NCI-H187 treated with DMSO at 0.1 percent for 48 hours (cell line): ENCODE results near the gene ZNF276.
"Not testable (repeated sequence)": the region's sequence is repeated elsewhere in the genome, so short reads cannot be mapped to it uniquely, and the experiment has no call there.

ENCODE experiments used
- DNase-seq: peaks from one replicate; lab custom pipeline; 2025; lab: John Stamatoyannopoulos, UW

Gene ZNF276

GRCh38 chr16:89782489-89782888 lies 61.2 kb downstream of the ZNF276 start:
- no peak for DNase-seq

DNA sequence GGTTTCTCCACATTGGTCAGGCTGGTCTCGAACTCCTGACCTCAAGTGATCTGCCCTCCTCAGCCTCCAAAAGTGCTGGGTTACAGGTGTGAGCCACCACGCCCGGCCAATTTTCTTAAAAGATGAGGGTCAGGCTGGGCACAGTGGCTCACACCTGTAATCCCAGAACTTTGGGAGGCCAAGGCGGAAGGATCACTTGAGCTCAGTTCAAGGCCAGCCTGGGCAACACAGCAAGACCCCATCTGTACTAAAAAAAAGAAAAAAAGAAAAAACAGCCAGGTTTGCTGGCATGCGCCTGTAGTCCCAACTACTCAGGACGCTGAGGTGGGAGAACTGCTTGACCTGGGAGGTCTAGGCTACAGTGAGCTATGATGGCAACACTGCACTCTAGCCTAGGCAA lies 62.6 kb downstream of the ZNF276 start:
- not testable (repeated sequence) for DNase-seq

- DNase-seq, result no peak
These were observed 63.1 kb downstream of the ZNF276 start for GRCh38 chr16:89784406-89784805.

DNA sequence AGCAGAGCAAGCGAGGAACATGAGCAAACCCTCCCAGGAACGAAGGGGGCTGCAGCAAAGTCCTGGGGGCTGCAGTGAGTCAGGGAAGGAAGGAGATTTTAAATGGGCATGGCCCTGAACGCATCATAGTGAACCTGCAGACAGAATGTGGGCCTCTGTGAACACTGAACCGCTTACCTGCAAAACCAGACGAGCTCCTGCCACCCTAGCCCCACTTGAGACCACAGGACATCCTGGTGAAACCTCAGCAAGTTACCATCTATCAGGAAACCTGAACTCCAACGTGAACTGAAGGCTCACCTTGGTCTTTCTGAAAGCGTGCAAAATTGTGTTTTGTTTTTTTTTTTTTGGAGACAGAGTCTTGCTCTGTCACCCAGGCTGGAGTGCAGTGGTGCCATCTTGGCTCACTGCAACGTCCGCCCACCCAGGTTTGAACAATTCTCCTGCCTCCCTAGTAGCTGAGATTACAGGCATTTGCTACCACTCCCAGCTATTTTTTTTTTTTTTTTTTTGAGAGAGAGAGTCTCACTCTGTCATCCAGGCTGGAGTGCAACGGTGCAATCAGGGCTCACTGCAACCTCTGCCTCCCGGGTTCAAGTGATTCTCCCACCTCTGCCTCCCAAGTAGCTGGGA lies 64.3 kb downstream of the ZNF276 start:
- no peak for DNase-seq

DNA sequence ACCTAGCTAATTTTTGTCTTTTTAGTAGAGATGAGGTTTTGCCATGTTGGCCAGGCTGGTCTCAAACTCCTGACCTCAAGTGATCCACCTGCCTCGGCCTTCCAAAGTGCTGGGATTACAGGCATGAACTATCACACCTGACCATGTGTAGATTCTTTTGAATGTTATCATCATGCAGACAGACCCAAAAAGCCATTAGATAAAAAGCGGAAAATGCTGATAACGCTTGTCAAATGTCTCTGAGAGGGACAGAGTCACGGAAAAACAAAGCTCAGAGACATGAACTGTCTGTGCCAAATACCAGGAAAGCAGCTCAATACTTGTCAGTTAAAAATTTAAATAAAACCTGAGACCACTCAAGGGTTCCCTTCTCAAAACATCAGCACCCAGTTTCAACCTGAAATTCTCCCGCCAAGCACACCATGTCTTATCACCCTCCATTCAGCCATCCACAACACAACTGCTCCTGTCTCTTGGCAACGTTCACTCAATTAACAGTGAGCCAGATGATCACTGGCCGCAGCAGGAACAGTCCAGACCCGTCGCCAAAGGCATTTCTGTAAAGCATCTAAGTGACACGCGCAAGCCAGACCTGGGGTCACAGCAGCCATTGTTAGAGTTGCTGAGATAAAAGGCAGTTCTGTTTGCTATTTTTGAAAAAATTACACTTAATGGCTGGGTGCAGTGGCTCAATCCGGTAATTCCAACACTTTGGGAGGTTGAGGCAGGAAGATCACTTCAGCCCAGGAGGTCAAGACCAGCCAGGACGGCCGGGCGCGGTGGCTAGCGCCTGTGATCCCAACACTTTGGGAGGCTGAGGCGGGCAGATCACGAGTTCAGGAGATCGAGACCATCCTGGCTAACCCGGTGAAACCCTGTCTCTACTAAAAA lies 65.4 kb downstream of the ZNF276 start:
- DNase-seq, result no peak

GRCh38 chr16:89787365-89787805 lies 66.0 kb downstream of the ZNF276 start:
- no peak for DNase-seq
